WTC11 (cell line): ENCODE measurements around the gene FANCC. TPM values are rescaled to one million over a fixed set of nuclear protein-coding genes. Genes with fewer than 3 reads are reported as not detected.

ENCODE experiments used
- ATAC-seq: fragments of 200-7000 bp; cut with Tn5 transposase; 2 replicates; pipeline ENCODE4 v1.10.0; 2021; ENCODE audit warnings: mild to moderate bottlenecking, moderate library complexity
- CTCF ChIA-PET: fragments of 300-600 bp; sonication (Branson Sonifier 250); formaldehyde crosslinking; loops from one replicate; lab custom pipeline; 2021; ENCODE audit warnings: antibody characterized with exemption; lab: Charles Lee
- POLR2A ChIA-PET: fragments of 350-600 bp; sonication (Branson Sonifier 250); formaldehyde crosslinking; loops from one replicate; lab custom pipeline; 2021; ENCODE audit warnings: antibody characterized with exemption; lab: Charles Lee
- DNase-seq: peaks from one replicate; pipeline ENCODE4 v3.0.0; 2021; ENCODE audit warnings: low spot score
- H3K27ac Mint-ChIP-seq: 2 replicates; pipeline ENCODE4 v1.8.0; 2021; ENCODE audit warnings: mixed read lengths
- H3K27me3 Mint-ChIP-seq: 2 replicates; pipeline ENCODE4 v1.8.0; 2021; ENCODE audit warnings: low read depth, mild to moderate bottlenecking, moderate library complexity, mixed read lengths
- H3K36me3 Mint-ChIP-seq: 2 replicates; pipeline ENCODE4 v1.8.0; 2021; ENCODE audit warnings: mixed read lengths
- H3K4me1 Mint-ChIP-seq: 2 replicates; pipeline ENCODE4 v1.8.0; 2022; ENCODE audit warnings: mixed read lengths
- H3K4me3 Mint-ChIP-seq: 2 replicates; pipeline ENCODE4 v1.8.0; 2021; ENCODE audit warnings: mild to moderate bottlenecking, moderate library complexity, mixed read lengths
- H3K9me3 Mint-ChIP-seq: 2 replicates; pipeline ENCODE4 v1.8.0; 2021; ENCODE audit warnings: mixed read lengths
- ATF1 ChIP-seq: sonication (generic); formaldehyde crosslinking; IDR thresholded peaks from 2 replicates; pipeline ENCODE4 v1.8.1; 2023; ENCODE audit warnings: mild to moderate bottlenecking, moderate library complexity, missing genetic modification reagents
- CBFB ChIP-seq: sonication (generic); formaldehyde crosslinking; IDR thresholded peaks from 2 replicates; pipeline ENCODE4 v1.8.1; 2022; ENCODE audit warnings: mild to moderate bottlenecking, low read depth, missing genetic modification reagents
- CREB1 ChIP-seq: sonication (generic); formaldehyde crosslinking; IDR thresholded peaks from 2 replicates; pipeline ENCODE4 v1.8.0; 2023; ENCODE audit warnings: mild to moderate bottlenecking, missing genetic modification reagents
- EMX1 ChIP-seq: fragments of 250-450 bp; sonication (Bioruptor Pico); IDR thresholded peaks from 2 replicates; pipeline ENCODE4 v1.8.0; 2021; ENCODE audit warnings: mild to moderate bottlenecking
- ESRRA ChIP-seq: sonication (generic); formaldehyde crosslinking; IDR thresholded peaks from 2 replicates; pipeline ENCODE4 v1.8.1; 2022; ENCODE audit warnings: mild to moderate bottlenecking, missing genetic modification reagents, borderline replicate concordance
- ETV6 ChIP-seq: sonication (generic); formaldehyde crosslinking; IDR thresholded peaks from 2 replicates; pipeline ENCODE4 v1.8.1; 2022; ENCODE audit warnings: mild to moderate bottlenecking, missing genetic modification reagents
- FOXP1 ChIP-seq: sonication (generic); formaldehyde crosslinking; IDR thresholded peaks from 2 replicates; pipeline ENCODE4 v1.8.0; 2022; ENCODE audit warnings: missing genetic modification reagents, mild to moderate bottlenecking, moderate library complexity, borderline replicate concordance
- MXD4 ChIP-seq: fragments of 250-450 bp; sonication (Bioruptor Pico); IDR thresholded peaks from 2 replicates; pipeline ENCODE4 v1.8.0; 2021; ENCODE audit warnings: mild to moderate bottlenecking, moderate library complexity, borderline replicate concordance
- NFE2L1 ChIP-seq: sonication (generic); formaldehyde crosslinking; IDR thresholded peaks from 2 replicates; pipeline ENCODE4 v1.8.1; 2023; ENCODE audit warnings: missing genetic modification reagents
- NR1H2 ChIP-seq: sonication (generic); formaldehyde crosslinking; IDR thresholded peaks from 2 replicates; pipeline ENCODE4 v1.9.0; 2021; ENCODE audit warnings: mild to moderate bottlenecking, moderate library complexity, missing genetic modification reagents
- OVOL2 ChIP-seq: fragments of 250-450 bp; sonication (Bioruptor Pico); IDR thresholded peaks from 2 replicates; pipeline ENCODE4 v1.9.0; 2021; ENCODE audit warnings: mild to moderate bottlenecking, borderline replicate concordance
- RORB ChIP-seq: fragments of 250-450 bp; sonication (Bioruptor Pico); IDR thresholded peaks from 2 replicates; pipeline ENCODE4 v1.9.0; 2021; ENCODE audit warnings: mild to moderate bottlenecking
- ZNF263 ChIP-seq: sonication (generic); formaldehyde crosslinking; IDR thresholded peaks from 2 replicates; pipeline ENCODE4 v1.8.1; 2022; ENCODE audit warnings: low read depth, mild to moderate bottlenecking, moderate library complexity, missing genetic modification reagents
- ZNF671 ChIP-seq: fragments of 250-450 bp; sonication (Bioruptor Pico); IDR thresholded peaks from 2 replicates; pipeline ENCODE4 v1.8.0; 2021; ENCODE audit warnings: mild to moderate bottlenecking
- total RNA-seq: library from RNA; stranded (reverse); gene quantifications from 3 replicates; pipeline ENCODE4 v1.2.3, GENCODE V29; 2021
- TF ChIP-seq, protein P1 (sequence below): fragments of 250-450 bp; sonication (Bioruptor Pico); IDR thresholded peaks from 2 replicates; pipeline ENCODE4 v1.9.0; 2021; ENCODE audit warnings: mild to moderate bottlenecking
- TF ChIP-seq, protein P2 (sequence below): fragments of 200-600 bp; IDR thresholded peaks from 2 replicates; pipeline ENCODE4 v1.8.0; 2022; ENCODE audit warnings: antibody characterized with exemption
- TF ChIP-seq, protein P3 (sequence below): sonication (generic); formaldehyde crosslinking; IDR thresholded peaks from 2 replicates; pipeline ENCODE4 v1.8.0; 2023; ENCODE audit warnings: mild to moderate bottlenecking, missing genetic modification reagents
- TF ChIP-seq, protein P4 (sequence below): sonication (generic); formaldehyde crosslinking; IDR thresholded peaks from 2 replicates; pipeline ENCODE4 v1.8.0; 2022; ENCODE audit warnings: mild to moderate bottlenecking, missing genetic modification reagents
- TF ChIP-seq, protein P5 (sequence below): sonication (generic); formaldehyde crosslinking; IDR thresholded peaks from 2 replicates; pipeline ENCODE4 v1.8.0; 2023; ENCODE audit warnings: missing genetic modification reagents, mild to moderate bottlenecking, borderline replicate concordance
- TF ChIP-seq, protein P6 (sequence below): sonication (generic); formaldehyde crosslinking; IDR thresholded peaks from 2 replicates; pipeline ENCODE4 v1.8.0; 2023; ENCODE audit warnings: missing genetic modification reagents

The FANCC gene
- total RNA-seq, 1 experiment from 2014 or later, result 10.9 TPM

DNA sequence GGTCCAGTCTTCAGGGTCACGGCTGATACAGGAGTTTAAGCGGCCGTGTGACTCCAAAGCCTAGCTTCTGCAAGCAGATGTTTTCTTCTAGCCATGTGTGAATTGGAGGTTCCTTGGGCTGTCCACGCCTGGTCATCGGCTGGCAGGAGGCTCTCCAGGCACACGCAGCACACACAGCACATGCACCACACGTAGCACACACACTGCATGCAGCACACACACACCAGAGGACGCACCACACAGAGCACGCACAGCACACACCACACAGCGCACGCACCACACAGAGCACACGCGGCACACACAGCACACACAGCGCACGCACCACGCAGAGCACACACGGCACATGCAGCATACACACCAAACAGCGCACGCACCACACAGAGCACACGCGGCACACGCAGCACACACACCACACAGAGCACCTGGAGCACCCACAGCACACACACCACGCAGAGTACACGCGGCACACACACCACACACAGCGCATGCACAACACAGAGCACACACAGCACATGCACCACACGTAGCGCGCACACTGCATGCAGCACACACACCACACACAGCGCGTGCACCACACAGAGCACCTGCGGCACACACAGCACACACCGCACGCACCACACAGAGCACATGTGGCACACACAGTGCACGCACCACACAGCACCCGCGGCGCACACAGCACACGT lies 234.3 kb downstream of the FANCC start (continued):
- TF ChIP-seq, protein P1, sequence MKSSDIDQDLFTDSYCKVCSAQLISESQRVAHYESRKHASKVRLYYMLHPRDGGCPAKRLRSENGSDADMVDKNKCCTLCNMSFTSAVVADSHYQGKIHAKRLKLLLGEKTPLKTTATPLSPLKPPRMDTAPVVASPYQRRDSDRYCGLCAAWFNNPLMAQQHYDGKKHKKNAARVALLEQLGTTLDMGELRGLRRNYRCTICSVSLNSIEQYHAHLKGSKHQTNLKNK, result no peak
- TF ChIP-seq ATF1 (CRISPR knock-in tag) (no peak), ZNF671 (CRISPR knock-in tag) (no peak)

DNA sequence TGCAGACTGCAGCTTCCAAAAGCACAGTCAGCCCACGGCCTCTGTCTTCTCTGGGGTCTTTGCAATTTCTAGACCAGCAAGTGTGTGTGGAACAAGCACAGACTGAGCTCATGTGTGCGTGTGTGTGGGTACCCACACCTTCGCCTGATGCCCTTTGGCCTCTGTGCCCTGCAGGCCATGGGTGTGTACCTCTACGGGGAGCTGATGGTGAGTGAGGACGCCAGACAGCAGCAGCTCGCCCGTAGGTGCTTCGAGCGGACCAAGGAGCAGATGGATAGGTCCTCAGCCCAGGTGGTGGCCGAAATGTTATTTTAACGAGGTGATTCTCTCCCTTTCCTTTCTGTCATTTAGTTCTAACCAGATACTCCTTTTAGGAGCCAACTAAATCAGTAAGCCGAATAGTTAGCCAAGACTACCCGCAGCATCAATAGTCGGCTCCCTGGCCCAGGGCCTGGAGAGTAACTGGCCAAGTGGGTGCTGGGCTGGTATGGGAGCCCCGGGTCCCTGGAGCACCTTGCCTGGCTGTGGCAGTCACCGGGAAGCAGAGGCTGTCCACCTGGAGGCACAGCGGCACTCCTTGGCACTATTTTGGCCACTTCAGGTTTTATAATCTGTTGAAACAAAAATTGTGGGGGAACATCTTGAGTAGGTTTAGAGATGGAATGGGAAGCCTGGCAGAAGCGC lies 235.0 kb downstream of the FANCC start:
- DNase-seq (no peak), ATAC-seq (no peak)
- Mint-ChIP-seq H3K27me3 (no peaks in the 10 kb centered on the region), H3K27ac (no peak overlapping the region; the same call in 1 of the 2 replicates), H3K4me3 (no peak overlapping the region), H3K4me1 (peaks cover 21% of the 10 kb centered on the region), H3K36me3 (no peaks in the 10 kb centered on the region; the same call in 1 of the 2 replicates), H3K9me3 (no peaks in the 10 kb centered on the region)
- TF ChIP-seq ZNF263 (CRISPR knock-in tag) (no peak), RORB (CRISPR knock-in tag) (no peak), CREB1 (no peak)
- TF ChIP-seq, protein P2, sequence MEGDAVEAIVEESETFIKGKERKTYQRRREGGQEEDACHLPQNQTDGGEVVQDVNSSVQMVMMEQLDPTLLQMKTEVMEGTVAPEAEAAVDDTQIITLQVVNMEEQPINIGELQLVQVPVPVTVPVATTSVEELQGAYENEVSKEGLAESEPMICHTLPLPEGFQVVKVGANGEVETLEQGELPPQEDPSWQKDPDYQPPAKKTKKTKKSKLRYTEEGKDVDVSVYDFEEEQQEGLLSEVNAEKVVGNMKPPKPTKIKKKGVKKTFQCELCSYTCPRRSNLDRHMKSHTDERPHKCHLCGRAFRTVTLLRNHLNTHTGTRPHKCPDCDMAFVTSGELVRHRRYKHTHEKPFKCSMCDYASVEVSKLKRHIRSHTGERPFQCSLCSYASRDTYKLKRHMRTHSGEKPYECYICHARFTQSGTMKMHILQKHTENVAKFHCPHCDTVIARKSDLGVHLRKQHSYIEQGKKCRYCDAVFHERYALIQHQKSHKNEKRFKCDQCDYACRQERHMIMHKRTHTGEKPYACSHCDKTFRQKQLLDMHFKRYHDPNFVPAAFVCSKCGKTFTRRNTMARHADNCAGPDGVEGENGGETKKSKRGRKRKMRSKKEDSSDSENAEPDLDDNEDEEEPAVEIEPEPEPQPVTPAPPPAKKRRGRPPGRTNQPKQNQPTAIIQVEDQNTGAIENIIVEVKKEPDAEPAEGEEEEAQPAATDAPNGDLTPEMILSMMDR, result no peak
- ChIA-PET CTCF (interaction anchor here (0.7 to 1.6 kb wide), 3 partner anchors 21 to 48 kb away, joined by 3 to 7 read pairs (median 3); no protein-coding TSS in a partner anchor), POLR2A (no interaction called here)

DNA sequence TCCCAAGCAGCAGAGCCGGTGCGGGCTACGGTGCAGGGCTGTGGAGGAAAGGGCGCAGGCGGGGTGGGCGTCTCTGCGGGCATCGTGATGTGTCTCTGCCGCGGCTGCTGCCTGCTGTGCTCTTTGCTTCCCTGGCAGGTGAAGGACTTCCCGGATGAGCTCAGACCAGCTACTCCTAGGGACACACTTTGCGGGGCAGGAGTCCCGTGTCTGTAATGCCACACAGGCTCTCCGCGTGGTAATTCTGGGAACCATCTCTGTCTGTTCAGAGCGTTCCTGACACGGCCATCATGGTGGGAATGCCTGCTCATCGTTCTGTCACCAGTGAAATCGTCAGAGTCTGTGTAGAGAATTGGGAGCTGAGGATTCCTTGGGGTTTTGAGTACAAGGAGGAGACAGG lies 235.5 kb downstream of the FANCC start:
- no peaks in the 10 kb centered on the region; the same call in 1 of the 2 replicates for H3K36me3 Mint-ChIP-seq
- H3K4me3 Mint-ChIP-seq, result no peak overlapping the region
- no peaks in the 10 kb centered on the region for H3K9me3 Mint-ChIP-seq
- TF ChIP-seq, protein P3, sequence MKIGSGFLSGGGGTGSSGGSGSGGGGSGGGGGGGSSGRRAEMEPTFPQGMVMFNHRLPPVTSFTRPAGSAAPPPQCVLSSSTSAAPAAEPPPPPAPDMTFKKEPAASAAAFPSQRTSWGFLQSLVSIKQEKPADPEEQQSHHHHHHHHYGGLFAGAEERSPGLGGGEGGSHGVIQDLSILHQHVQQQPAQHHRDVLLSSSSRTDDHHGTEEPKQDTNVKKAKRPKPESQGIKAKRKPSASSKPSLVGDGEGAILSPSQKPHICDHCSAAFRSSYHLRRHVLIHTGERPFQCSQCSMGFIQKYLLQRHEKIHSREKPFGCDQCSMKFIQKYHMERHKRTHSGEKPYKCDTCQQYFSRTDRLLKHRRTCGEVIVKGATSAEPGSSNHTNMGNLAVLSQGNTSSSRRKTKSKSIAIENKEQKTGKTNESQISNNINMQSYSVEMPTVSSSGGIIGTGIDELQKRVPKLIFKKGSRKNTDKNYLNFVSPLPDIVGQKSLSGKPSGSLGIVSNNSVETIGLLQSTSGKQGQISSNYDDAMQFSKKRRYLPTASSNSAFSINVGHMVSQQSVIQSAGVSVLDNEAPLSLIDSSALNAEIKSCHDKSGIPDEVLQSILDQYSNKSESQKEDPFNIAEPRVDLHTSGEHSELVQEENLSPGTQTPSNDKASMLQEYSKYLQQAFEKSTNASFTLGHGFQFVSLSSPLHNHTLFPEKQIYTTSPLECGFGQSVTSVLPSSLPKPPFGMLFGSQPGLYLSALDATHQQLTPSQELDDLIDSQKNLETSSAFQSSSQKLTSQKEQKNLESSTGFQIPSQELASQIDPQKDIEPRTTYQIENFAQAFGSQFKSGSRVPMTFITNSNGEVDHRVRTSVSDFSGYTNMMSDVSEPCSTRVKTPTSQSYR (CRISPR knock-in tag), result no peak
- TF ChIP-seq, protein P4, sequence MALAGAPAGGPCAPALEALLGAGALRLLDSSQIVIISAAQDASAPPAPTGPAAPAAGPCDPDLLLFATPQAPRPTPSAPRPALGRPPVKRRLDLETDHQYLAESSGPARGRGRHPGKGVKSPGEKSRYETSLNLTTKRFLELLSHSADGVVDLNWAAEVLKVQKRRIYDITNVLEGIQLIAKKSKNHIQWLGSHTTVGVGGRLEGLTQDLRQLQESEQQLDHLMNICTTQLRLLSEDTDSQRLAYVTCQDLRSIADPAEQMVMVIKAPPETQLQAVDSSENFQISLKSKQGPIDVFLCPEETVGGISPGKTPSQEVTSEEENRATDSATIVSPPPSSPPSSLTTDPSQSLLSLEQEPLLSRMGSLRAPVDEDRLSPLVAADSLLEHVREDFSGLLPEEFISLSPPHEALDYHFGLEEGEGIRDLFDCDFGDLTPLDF (CRISPR knock-in tag), result no peak
- TF ChIP-seq CBFB (CRISPR knock-in tag) (no peak), CREB1 (no peak), NR1H2 (no peak), MXD4 (CRISPR knock-in tag) (no peak), OVOL2 (CRISPR knock-in tag) (no peak), ETV6 (CRISPR knock-in tag) (no peak), NFE2L1 (no peak), ESRRA (CRISPR knock-in tag) (no peak), EMX1 (CRISPR knock-in tag) (no peak), FOXP1 (CRISPR knock-in tag) (no peak), RORB (CRISPR knock-in tag) (no peak)
- TF ChIP-seq, protein P5, sequence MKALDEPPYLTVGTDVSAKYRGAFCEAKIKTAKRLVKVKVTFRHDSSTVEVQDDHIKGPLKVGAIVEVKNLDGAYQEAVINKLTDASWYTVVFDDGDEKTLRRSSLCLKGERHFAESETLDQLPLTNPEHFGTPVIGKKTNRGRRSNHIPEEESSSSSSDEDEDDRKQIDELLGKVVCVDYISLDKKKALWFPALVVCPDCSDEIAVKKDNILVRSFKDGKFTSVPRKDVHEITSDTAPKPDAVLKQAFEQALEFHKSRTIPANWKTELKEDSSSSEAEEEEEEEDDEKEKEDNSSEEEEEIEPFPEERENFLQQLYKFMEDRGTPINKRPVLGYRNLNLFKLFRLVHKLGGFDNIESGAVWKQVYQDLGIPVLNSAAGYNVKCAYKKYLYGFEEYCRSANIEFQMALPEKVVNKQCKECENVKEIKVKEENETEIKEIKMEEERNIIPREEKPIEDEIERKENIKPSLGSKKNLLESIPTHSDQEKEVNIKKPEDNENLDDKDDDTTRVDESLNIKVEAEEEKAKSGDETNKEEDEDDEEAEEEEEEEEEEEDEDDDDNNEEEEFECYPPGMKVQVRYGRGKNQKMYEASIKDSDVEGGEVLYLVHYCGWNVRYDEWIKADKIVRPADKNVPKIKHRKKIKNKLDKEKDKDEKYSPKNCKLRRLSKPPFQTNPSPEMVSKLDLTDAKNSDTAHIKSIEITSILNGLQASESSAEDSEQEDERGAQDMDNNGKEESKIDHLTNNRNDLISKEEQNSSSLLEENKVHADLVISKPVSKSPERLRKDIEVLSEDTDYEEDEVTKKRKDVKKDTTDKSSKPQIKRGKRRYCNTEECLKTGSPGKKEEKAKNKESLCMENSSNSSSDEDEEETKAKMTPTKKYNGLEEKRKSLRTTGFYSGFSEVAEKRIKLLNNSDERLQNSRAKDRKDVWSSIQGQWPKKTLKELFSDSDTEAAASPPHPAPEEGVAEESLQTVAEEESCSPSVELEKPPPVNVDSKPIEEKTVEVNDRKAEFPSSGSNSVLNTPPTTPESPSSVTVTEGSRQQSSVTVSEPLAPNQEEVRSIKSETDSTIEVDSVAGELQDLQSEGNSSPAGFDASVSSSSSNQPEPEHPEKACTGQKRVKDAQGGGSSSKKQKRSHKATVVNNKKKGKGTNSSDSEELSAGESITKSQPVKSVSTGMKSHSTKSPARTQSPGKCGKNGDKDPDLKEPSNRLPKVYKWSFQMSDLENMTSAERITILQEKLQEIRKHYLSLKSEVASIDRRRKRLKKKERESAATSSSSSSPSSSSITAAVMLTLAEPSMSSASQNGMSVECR (CRISPR knock-in tag), result no peak
- TF ChIP-seq, protein P6, sequence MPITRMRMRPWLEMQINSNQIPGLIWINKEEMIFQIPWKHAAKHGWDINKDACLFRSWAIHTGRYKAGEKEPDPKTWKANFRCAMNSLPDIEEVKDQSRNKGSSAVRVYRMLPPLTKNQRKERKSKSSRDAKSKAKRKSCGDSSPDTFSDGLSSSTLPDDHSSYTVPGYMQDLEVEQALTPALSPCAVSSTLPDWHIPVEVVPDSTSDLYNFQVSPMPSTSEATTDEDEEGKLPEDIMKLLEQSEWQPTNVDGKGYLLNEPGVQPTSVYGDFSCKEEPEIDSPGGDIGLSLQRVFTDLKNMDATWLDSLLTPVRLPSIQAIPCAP (CRISPR knock-in tag), result no peak
- DNase-seq (no peak), ATAC-seq (no peak)
- no peaks in the 10 kb centered on the region for H3K27me3 Mint-ChIP-seq
- ChIA-PET POLR2A (no interaction called here), CTCF (interaction anchor here (0.9 to 1.6 kb wide), 2 partner anchors 45 to 49 kb away, joined by 3 to 7 read pairs; no protein-coding TSS in a partner anchor)
- H3K27ac Mint-ChIP-seq, result no peak overlapping the region; the same call in 1 of the 2 replicates
- peaks cover 26% of the 10 kb centered on the region for H3K4me1 Mint-ChIP-seq
